NCI-H187 treated with DMSO at 0.1 percent for 48 hours (cell line): ENCODE measurements around the gene CMC2.

Experiments
- DNase-seq: peaks from one replicate; lab custom pipeline; 2025; lab: John Stamatoyannopoulos, UW

The CMC2 gene

GRCh38 chr16:81003064-81003463 lies 3.6 kb downstream of the CMC2 start:
- DNase-seq = no peak

GRCh38 chr16:81001330-81001729 lies 5.4 kb downstream of the CMC2 start:
- DNase-seq = no peak

- no peak for DNase-seq
These were observed 5.8 kb downstream of the CMC2 start for GRCh38 chr16:81000873-81001272.

GRCh38 chr16:80997964-80998620 lies 8.6 kb downstream of the CMC2 start:
- DNase-seq = no peak

DNA sequence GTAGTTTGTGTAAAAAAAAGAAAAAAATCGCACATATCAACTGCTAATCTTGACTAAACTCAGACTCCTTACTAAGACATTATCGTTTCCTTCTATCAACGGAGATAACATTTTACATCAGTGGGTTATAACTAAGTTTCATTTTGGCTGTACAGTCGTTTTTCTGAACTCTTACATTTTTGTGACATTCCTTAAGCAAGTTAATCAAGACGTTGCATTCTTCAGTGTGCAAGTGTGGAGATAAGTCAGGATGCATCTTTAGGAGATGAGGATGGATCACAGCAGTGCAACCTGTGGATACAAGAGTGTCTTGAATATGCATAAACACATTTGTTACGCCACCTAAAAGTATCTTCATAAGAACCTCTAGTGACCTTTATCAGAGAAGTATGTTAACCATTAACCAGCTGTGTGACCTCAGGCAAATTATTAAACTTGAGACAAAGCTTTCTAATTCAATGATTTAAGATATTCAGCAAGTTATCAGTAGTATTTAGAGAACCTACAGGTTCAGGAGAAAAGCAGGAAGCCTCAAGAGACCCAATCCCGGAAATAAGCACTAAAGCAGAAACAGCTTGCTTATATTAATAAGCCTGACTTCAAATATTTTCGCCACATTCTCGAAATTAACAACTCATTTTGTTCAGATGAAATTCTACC lies 9.4 kb downstream of the CMC2 start:
- DNase-seq = no peak

DNA sequence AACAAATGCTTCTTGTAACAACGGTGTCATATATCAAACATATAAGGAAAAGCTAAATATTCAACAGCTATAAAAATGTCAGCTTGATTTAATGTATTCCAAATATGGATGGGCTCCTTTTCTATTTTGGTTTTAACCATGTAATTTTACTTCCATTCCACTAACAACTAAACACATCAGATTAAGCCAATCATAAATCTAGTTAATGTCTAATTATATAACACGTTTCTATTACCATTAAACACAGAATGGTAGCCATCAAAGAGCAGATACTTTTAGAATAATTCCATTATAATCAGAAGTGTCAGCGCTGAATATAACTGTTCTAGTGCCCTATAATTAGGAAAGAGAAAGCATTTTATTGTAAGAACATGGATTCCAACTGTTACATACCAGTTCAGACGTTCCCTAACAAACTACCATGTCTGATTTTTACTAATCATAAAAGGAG lies 10.0 kb downstream of the CMC2 start:
- no peak for DNase-seq

GRCh38 chr16:80994451-80994850 lies 12.2 kb downstream of the CMC2 start:
- DNase-seq = no peak

DNA sequence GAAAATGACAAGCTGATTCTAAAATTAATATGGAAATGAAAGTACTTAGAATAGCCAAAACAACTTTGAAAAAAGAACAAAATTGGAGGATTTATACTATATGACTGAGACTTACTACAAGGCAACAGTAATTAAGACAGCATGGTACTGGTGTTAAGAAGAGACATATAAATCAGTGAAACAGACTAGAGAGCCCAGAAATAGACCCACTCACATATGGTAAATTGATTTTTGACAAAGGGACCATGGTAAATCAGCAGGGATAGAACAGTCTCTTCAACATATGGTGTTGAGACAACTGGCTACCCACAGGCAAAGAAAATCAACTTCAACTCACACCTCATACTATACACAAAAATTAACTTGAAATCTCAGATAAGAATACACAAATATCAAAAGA lies 12.9 kb downstream of the CMC2 start:
- DNase-seq = no peak

- no peak for DNase-seq
These were observed 13.4 kb downstream of the CMC2 start for GRCh38 chr16:80993307-80993706.

GRCh38 chr16:80992676-80993293 lies 13.9 kb downstream of the CMC2 start:
- DNase-seq = no peak

DNA sequence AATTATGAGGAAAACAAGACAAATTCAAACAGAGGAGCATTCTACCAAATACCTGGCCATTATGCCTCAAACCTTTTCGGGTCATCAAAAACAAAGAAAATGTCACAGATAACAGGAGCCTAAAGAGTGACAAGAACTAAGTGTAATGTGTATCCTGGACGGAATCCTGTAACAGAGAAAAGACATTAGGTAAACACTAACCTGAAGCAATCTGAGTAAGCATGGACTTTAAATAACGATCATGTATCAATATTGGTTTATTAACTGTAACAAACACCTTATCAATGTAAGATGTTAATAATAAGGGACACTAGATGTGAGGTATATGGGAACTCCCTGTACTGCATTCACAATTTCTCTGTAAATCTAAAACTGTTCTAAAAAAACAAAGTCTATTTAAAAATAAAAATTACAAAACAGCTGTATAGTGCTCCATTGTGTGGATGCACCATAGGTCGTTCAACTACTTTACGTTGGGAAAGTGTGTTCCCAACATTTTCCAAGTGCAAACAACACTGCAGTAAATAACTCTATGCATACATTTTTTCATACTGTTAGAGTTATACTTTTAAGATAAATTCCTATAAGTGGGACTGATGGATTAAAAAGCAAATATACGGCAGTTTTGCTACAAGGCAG lies 14.8 kb downstream of the CMC2 start:
- no peak for DNase-seq

DNA sequence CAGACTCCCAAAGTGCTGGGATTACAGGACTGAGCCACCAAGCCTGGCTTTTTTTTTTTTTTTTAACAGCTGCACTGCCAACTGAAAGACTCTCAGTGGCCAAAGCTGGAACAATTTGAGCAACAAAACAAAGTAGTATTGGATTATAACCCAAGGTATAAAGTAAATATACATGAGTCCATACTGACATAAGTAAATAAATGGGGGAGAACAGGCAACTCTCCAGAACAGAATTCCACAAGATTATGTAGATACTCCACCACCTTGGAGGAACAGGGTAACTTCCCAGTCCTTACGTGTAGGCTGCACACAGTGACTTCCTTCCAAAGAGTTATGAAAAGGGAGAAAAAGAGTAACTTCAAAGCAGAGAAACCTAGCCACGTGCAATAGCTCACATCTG lies 15.7 kb downstream of the CMC2 start:
- no peak for DNase-seq

DNA sequence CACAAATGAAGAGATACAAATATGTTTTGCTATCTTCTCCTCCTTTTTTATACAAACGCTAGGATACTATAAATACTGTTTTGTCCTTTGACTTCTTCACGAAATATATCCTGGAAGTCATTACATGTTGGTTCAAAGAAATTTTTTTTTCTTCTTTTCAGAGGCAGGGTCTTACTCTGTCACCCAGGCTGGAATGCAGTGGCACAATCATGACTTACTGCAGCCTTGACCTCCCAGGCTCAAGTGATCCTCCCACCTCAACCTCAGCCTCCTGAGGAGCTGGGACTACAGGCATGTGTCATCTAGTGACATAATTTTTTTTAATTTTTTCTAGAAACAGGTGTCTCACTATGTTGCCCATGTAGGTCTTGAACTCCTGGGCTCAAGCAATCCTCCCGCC lies 16.1 kb downstream of the CMC2 start:
- no peak for DNase-seq

- no peak for DNase-seq
These were observed 16.9 kb downstream of the CMC2 start for GRCh38 chr16:80989801-80990200.

DNA sequence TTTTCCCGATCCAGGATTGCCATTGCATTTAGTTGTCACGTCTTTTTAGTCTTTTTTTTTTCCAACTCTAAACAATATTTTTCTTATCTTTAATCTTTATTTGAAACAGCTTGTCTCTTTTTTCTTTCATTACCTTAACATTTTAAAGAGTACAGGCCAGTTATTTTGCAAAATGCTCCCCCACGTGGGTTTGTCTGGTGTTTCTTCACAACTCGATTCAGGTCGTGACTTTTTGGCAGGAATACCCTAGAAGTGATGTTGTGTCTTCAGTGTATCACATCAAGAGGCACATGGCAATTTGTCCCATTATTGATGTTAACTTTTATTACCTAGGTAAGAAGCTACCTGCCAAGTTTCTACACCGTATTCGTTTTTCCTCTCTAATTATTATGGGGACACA lies 17.9 kb downstream of the CMC2 start:
- no peak for DNase-seq

GRCh38 chr16:80986557-80986956 lies 20.1 kb downstream of the CMC2 start:
- no peak for DNase-seq

DNA sequence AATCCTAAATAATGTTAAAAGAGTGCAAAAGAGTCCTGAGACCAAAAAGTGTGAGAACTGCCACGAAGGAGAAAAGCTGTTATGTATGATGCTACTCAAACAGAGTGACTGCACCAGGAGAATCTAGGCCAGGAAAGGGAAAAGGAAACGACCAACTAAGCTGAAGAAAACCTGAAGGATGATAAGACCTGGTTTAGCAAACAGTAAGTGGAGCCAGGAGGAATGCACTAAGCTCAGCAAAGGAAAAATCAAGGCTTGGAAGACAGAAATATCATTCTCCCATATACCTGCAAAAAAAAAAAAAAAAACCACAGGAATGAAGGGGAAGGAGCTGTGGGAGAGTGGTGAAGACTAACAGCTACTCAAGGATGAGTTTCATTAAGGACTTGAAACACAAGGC lies 21.1 kb downstream of the CMC2 start:
- DNase-seq = no peak

DNA sequence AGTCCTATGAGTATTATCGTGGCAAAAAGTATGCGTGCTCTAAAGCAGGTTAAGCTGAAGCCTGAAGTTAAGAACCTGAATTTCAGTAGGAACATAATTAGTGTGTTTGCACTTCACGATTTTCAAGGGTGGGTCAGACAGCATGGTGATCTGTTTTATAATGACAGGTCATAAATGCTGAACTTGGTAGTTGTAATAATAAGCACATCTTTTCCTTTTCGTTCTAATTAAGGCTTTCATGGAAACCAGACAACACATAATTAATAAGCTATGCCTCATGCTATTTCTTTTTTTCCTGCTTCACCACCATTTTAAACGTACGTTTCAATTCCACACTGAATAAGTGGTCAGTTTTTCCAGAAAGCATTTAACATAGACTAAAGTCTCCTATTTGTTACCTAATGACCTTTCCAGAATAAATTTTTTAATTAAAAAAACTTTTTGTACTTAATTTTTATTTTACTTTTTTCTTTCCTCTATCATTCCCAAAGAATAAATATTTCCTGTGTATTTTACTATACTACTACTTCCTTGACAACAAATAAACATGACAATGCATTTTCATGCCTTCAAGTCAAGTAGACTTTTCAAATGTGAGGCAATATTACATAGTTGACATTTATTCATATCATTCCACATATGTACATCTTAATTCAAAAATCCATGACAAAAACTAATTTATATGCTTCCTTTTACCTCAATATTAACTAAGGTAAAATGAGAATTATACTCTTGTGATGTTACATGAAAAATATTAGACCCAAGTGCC lies 22.4 kb downstream of the CMC2 start:
- DNase-seq = no peak

GRCh38 chr16:80982646-80983045 lies 24.0 kb downstream of the CMC2 start:
- DNase-seq = no peak

GRCh38 chr16:80981103-80981502 lies 25.6 kb downstream of the CMC2 start:
- DNase-seq = no peak

DNA sequence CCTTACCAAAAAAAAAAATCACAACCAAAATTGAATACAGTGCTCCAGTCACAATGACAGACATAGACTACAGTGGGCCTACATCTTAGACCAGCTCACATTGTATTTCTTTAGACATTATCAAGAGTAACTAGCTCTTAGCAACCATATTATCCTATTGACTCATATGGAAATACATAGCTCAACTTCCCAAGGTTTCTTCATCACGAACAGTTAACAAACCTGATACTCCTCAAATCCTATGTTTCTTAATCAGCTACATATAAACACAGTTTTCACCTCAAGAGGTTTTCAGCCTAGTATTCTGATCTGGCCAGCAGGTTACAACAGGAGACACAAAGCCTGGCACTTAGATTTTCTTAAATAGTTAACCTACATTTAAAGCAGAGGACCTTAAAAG lies 29.7 kb downstream of the CMC2 start:
- no peak for DNase-seq

GRCh38 chr16:80974649-80975376 lies 31.9 kb downstream of the CMC2 start:
- DNase-seq = no peak
